ENCODE measurements around the gene AP3S1.

AP3S1 gene

GRCh38 chr5:115941051-115941675 lies 99.4 kb downstream of the AP3S1 start:
- DNase-seq = no peak

DNA sequence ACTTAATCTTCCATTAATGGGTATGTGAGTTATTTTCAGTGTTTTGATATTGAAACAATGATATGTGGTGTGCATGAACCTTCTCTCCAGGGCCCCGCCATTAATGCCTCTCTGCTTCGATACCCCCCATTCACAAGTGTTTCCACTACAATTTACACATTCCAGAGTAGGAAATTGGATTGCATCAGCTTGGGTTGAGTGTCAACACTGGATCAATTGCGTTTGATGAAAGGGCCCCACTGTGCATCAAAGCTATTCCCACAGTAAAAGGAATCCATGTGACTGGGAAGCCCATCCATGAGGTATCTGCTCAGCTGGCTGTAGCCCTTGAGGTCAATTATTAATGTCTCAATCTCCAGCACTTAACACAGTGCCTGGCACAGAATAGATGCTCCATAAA lies 102.8 kb downstream of the AP3S1 start:
- DNase-seq = no peak

GRCh38 chr5:115946655-115947054 lies 104.9 kb downstream of the AP3S1 start:
- no peak for DNase-seq

- no peak for DNase-seq
These were observed 105.5 kb downstream of the AP3S1 start for GRCh38 chr5:115947260-115947659.

GRCh38 chr5:115948091-115948534 lies 106.4 kb downstream of the AP3S1 start:
- DNase-seq = no peak

GRCh38 chr5:115949096-115949495 lies 107.4 kb downstream of the AP3S1 start:
- no peak for DNase-seq

DNA sequence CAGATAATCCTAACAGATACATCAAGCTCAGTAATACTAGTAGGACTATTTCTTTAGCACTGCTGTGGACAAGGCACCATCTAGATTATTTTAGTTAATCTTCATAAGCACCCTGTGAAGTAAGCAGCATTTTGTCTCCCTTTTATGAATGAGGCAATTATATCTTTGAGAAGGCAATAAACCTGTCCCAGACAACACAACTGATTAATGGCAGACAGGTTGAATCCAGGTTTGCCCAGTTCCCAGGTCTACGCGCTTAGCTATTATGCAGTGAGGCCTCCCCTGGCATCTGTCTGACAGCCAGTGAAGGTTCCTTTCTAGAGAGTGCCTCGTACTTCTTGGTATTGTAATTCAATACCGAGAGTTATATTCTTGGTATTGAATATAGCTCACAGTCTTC lies 110.9 kb downstream of the AP3S1 start:
- no peak for DNase-seq

DNA sequence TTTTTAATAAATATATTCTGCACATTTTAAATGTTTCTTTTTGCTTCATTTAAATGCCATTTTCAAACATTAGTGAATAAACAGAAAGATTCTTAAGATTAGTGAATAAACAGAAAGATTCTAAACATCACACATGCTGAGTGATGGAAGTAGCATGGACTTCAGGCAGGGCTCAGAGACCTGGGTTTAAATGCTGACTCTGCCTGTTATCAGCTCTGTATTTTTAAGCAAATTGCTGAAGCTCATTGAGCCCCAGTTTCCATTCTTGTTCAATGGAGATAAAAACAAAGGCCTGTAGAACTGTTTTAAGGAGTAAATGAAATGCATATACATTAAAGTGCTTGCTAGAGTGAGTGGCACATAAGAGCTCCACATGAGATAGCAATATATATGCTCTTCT lies 112.4 kb downstream of the AP3S1 start:
- no peak for DNase-seq

GRCh38 chr5:115956957-115957356 lies 115.2 kb downstream of the AP3S1 start:
- DNase-seq = no peak

GRCh38 chr5:115961381-115962238 lies 119.9 kb downstream of the AP3S1 start:
- no peak for DNase-seq

DNA sequence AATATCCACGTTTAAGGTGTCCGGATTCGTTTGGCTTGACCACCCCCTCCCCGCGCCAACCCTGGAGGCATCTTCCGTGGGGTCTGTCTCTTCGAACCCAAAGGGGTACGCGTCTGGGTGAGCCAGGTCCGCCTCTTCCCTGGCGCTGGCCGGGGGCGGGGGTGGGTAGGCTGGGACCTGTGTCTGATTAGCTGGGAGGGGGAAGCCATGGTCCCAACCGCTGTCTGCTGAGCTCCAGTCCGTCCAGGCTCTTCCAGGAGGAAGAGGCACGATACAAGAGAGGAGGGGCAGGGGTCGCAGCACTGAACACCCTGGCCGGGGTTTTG lies 120.5 kb downstream of the AP3S1 start, which contains the start of gene LVRN:
Gene LVRN, plus strand, starts transcription at position 237 of the 326 bp plus-strand sequence. CDS start 143 bp downstream, outside the sequence.
- DNase-seq = no peak

GRCh38 chr5:115962565-115963402 lies 121.0 kb downstream of the AP3S1 start:
- no peak for DNase-seq

DNA sequence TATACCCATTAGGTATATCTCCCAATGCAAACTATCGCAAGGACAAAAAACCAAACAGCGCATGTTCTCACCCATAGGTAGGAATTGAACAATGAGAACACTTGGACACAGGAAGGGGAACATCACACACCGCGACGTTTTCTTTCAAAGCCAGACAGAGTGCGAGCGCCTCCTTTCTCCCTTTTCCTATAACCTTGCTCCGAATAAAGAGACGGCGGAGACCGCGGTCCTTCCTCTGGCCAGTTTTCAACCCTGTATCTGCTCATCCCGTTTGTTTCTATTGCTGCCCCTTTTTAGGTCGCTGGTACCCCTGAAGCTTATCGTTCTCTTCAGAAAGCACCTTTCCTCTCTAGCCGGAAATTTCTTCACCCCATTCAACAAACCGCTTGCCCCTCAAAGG lies 121.8 kb downstream of the AP3S1 start:
- DNase-seq = no peak

Data from CD4-positive, alpha-beta T cell treated with Interleukin-4 for 4 hours (primary cell).